ENCODE results near the gene PSMA5.

DNA sequence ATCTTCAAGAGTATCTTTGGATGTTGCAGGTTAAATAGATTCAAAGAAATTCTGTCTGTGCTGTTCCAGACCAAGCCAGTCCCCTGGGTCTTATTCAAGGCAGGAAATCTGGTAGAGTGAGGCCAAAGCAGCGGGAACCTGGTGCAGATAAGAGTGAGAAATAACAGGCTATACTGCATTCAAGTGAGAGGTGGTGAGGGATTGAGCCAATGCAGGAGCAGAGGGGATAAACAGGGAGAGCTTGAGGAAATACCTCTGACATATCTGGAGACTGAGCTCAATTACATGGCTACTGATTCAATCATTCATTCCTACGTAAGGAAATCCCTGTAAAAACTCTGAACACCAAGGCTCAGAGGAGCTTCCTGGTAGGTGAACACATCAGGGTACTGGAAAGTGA is 17.2 kb upstream of the PSMA5 start:
- TF ChIP-seq POLR2A (IDR thresholded peaks at IDR 0.05), result no peak
- TF ChIP-seq, protein P1, sequence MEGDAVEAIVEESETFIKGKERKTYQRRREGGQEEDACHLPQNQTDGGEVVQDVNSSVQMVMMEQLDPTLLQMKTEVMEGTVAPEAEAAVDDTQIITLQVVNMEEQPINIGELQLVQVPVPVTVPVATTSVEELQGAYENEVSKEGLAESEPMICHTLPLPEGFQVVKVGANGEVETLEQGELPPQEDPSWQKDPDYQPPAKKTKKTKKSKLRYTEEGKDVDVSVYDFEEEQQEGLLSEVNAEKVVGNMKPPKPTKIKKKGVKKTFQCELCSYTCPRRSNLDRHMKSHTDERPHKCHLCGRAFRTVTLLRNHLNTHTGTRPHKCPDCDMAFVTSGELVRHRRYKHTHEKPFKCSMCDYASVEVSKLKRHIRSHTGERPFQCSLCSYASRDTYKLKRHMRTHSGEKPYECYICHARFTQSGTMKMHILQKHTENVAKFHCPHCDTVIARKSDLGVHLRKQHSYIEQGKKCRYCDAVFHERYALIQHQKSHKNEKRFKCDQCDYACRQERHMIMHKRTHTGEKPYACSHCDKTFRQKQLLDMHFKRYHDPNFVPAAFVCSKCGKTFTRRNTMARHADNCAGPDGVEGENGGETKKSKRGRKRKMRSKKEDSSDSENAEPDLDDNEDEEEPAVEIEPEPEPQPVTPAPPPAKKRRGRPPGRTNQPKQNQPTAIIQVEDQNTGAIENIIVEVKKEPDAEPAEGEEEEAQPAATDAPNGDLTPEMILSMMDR (IDR thresholded peaks at IDR 0.05), result no peak

Measured in vagina (tissue), 2 donors.